K562 (cell line): Measurements from ENCODE around the gene RNF227. TPM values are rescaled to one million over a fixed set of nuclear protein-coding genes. Genes with fewer than 3 reads are reported as not detected.

ENCODE experiments used
- ATAC-seq: fragments of 200-7000 bp; cut with Tn5 transposase; 3 replicates; pipeline ENCODE4 v1.9.1; 2020; ENCODE audit warnings: moderate library complexity
- BruUV-seq: library from RNA; stranded (reverse); fragments of 400-500 nt; replicated peaks from 2 replicates; lab custom pipeline; 2021; lab: Mats Ljungman, UMichigan
- CTCF ChIA-PET: fragments of 300-600 bp; formaldehyde crosslinking; extraction: SDS; loops from one replicate; lab custom pipeline; 2021; ENCODE audit warnings: low intra/inter-chr PET ratio; lab: Yijun Ruan, JAX
- POLR2A ChIA-PET: fragments of 300-600, 350-650 bp; sonication (Branson Sonifier 250); formaldehyde crosslinking; extraction: SDS; loops from one replicate; lab custom pipeline; 2021; ENCODE audit warnings: antibody characterized with exemption, inconsistent platforms; lab: Yijun Ruan, JAX
- DNase-seq, 4 experiments: peaks; one replicate each; pipeline versions ENCODE4 v3.0.0 to v3.0.0-alpha.2; 2011 to 2018; ENCODE audit warnings: low spot score in 3 of 4, mixed read lengths in 3 of 4; ENCODE audit errors: extremely low read depth in 1 of 4
- FAIRE-seq: peaks from 2 replicates; lab custom pipeline; 2011; peaks lifted over from hg19 to GRCh38; lab: Jason Lieb, UNC
- H2AFZ ChIP-seq: 2 replicates; pipeline ENCODE4 v1.6.0; 2011; ENCODE audit warnings: low read depth, low read length, control low read depth, inconsistent platforms
- H3K27ac ChIP-seq: fragments of 200-600 bp; 3 replicates; pipeline ENCODE4 v1.8.0; 2011; ENCODE audit warnings: low read depth, mild to moderate bottlenecking, control low read depth, inconsistent platforms, low read length, moderate library complexity, mixed read lengths; ENCODE audit errors: extremely low read depth
- H3K27me3 ChIP-seq, 2 experiments: fragments of 300-600 bp in 1 of 2; 2 replicates in 1 of 2; 3 replicates in 1 of 2; pipeline versions ENCODE4 v1.6.0 to v1.8.0; 2011; ENCODE audit warnings: inconsistent platforms in 2 of 2, low read length in 2 of 2, mild to moderate bottlenecking in 1 of 2, mixed read lengths in 1 of 2, moderate library complexity in 1 of 2; ENCODE audit not compliant: control insufficient read depth in 2 of 2, insufficient read depth in 2 of 2
- H3K36me3 ChIP-seq: fragments of 300-600 bp; 3 replicates; pipeline ENCODE4 v1.8.0; 2011; ENCODE audit warnings: mild to moderate bottlenecking, low read length, inconsistent platforms; ENCODE audit not compliant: control insufficient read depth, insufficient read depth
- H3K4me1 ChIP-seq, 2 experiments: fragments of 200-600 bp in 1 of 2; replicated peaks in 1 of 2; 2 replicates in 1 of 2; 3 replicates in 1 of 2; pipeline versions ENCODE4 v1.5.1 to v1.8.0; 2011; ENCODE audit warnings: inconsistent platforms in 2 of 2, low read length in 2 of 2, mild to moderate bottlenecking in 1 of 2, mixed read lengths in 1 of 2, moderate library complexity in 1 of 2; ENCODE audit not compliant: control insufficient read depth in 2 of 2, insufficient read depth in 2 of 2
- H3K4me2 ChIP-seq: 2 replicates; pipeline ENCODE4 v1.6.1; 2011; ENCODE audit warnings: low read length, control low read depth, inconsistent platforms, mixed read lengths; ENCODE audit not compliant: insufficient read depth
- H3K4me3 ChIP-seq: fragments of 200-600 bp; sonication (generic), shearing (Covaris generic); 2 replicates; pipeline ENCODE4 v1.5.1; 2016; ENCODE audit warnings: control low read depth, inconsistent platforms
- H3K79me2 ChIP-seq: fragments of 200-600 bp; 3 replicates; pipeline ENCODE4 v1.8.0; 2011; ENCODE audit warnings: low read length, inconsistent platforms; ENCODE audit not compliant: control insufficient read depth, insufficient read depth
- H3K9ac ChIP-seq, 2 experiments: 2 replicates each; pipeline versions ENCODE4 v1.6.0 to v1.6.1; 2011; ENCODE audit warnings: low read depth in 2 of 2, low read length in 2 of 2, control low read depth in 1 of 2, inconsistent platforms in 1 of 2, mild to moderate bottlenecking in 1 of 2, mixed read lengths in 1 of 2; ENCODE audit not compliant: insufficient read depth in 1 of 2
- H3K9me1 ChIP-seq: one replicate; pipeline ENCODE4 v1.6.0; 2011; ENCODE audit warnings: inconsistent platforms, mild to moderate bottlenecking, low read length, moderate library complexity; ENCODE audit not compliant: control insufficient read depth, insufficient read depth
- H3K9me3 ChIP-seq: replicated peaks from 2 replicates; pipeline ENCODE4 v1.5.1; 2011; ENCODE audit warnings: low read depth, low read length, inconsistent platforms; ENCODE audit not compliant: control insufficient read depth, insufficient read depth
- H4K20me1 ChIP-seq: replicated peaks from 2 replicates; pipeline ENCODE4 v1.6.1; 2011; ENCODE audit warnings: low read length, inconsistent platforms, mixed read lengths; ENCODE audit not compliant: control insufficient read depth, insufficient read depth
- ARID3A ChIP-seq: IDR thresholded peaks from 2 replicates; pipeline ENCODE4 v1.6.1; 2012; ENCODE audit warnings: low read depth, low read length, improper control_type of control experiment, borderline replicate concordance
- BHLHE40 ChIP-seq: IDR thresholded peaks from 2 replicates; pipeline ENCODE4 v1.6.1; 2011; ENCODE audit warnings: low read length, improper control_type of control experiment
- CC2D1A ChIP-seq: fragments of 450-650 bp; IDR thresholded peaks from 2 replicates; pipeline ENCODE4 v1.6.1; 2017; ENCODE audit warnings: mild to moderate bottlenecking
- CTCF ChIP-seq, 3 experiments: IDR thresholded peaks in 2 of 3; conservative IDR thresholded peaks in 1 of 3; 2 replicates each; pipeline ENCODE4 v1.5.1; 2011 to 2012; ENCODE audit warnings: low read length in 3 of 3, mild to moderate bottlenecking in 3 of 3, control low read depth in 2 of 3, improper control_type of control experiment in 1 of 3, inconsistent platforms in 1 of 3, low read depth in 1 of 3, mixed read lengths in 1 of 3, moderate library complexity in 1 of 3; ENCODE audit not compliant: insufficient read depth in 2 of 3
- EGR1 ChIP-seq: fragments of 450-650 bp; conservative IDR thresholded peaks from 2 replicates; pipeline ENCODE4 v1.6.1; 2017; ENCODE audit warnings: mild to moderate bottlenecking
- KLF16 ChIP-seq: IDR thresholded peaks from 2 replicates; pipeline ENCODE4 v1.6.1; 2016; ENCODE audit warnings: antibody characterized with exemption
- LEF1 ChIP-seq: fragments of 450-650 bp; IDR thresholded peaks from 2 replicates; pipeline ENCODE4 v1.6.1; 2016; ENCODE audit warnings: mild to moderate bottlenecking
- NBN ChIP-seq: fragments of 450-650 bp; IDR thresholded peaks from 2 replicates; pipeline ENCODE4 v1.6.1; 2016; ENCODE audit warnings: low read depth, mild to moderate bottlenecking
- SMAD1 ChIP-seq: fragments of 150-350 bp; IDR thresholded peaks from 2 replicates; pipeline ENCODE4 v1.6.1; 2014; ENCODE audit warnings: low read length, low read depth; ENCODE audit not compliant: partially characterized antibody
- TEAD4 ChIP-seq, 2 experiments: sonication (generic) in 1 of 2; formaldehyde crosslinking in 1 of 2; IDR thresholded peaks; 2 replicates each; pipeline versions ENCODE4 v1.6.1 to v1.8.0; 2012 to 2022; ENCODE audit warnings: borderline replicate concordance in 1 of 2, inconsistent platforms in 1 of 2, low read length in 1 of 2, mild to moderate bottlenecking in 1 of 2, missing genetic modification reagents in 1 of 2
- ZBTB49 ChIP-seq: sonication (generic); formaldehyde crosslinking; IDR thresholded peaks from 2 replicates; pipeline ENCODE4 v1.8.0; 2022; ENCODE audit warnings: missing genetic modification reagents, mild to moderate bottlenecking, borderline replicate concordance
- ZNF146 ChIP-seq: IDR thresholded peaks from one replicate; pipeline ENCODE4 v1.6.1; 2018; ENCODE audit warnings: missing compliant biosample characterization; ENCODE audit not compliant: unreplicated experiment
- ZNF445 ChIP-seq: fragments of 250-450 bp; sonication (Bioruptor Pico); IDR thresholded peaks from 2 replicates; pipeline ENCODE4 v1.4.0; 2020; ENCODE audit warnings: low read depth, mild to moderate bottlenecking, moderate library complexity
- ZNF764 ChIP-seq: fragments of 250-450 bp; sonication (Bioruptor Pico); IDR thresholded peaks from 2 replicates; pipeline ENCODE4 v1.4.0; 2020; ENCODE audit warnings: low read depth, mild to moderate bottlenecking, moderate library complexity
- WGBS: fragments of 100-300 bp; shearing (Covaris generic); methylation state at CpG from one replicate; pipeline ENCODE4 v1.1.6; 2016; ENCODE audit warnings: low coverage, mixed read lengths; ENCODE audit not compliant: insufficient coverage; ENCODE audit errors: missing lambda C conversion rate; 5-methylcytosine and 5-hydroxymethylcytosine counted together
- in situ Hi-C: fragments of 300-500 bp; cut with MboI; formaldehyde crosslinking; loops from 4 replicates; pipeline ENCODE4 v1.15.0; 2018; ENCODE audit warnings: inconsistent platforms, mixed read lengths
- intact Hi-C: fragments of 100-400 bp; cut with micrococcal nuclease; formaldehyde crosslinking; loops from 2 replicates; pipeline ENCODE4 v1.14.2; 2022
- polyA plus RNA-seq, 8 experiments: library from polyadenylated mRNA; depleted of rRNA in 4 of 8; stranded (reverse) in 5 of 8; unstranded in 3 of 8; fragments of >200 nt; fragmentation: Nextera tagmentation in 2 of 8; fragmentation: Illumina TruSeq in 1 of 8; extraction: Ambion mirVana in 2 of 8; extraction: Trizol in 1 of 8; gene quantifications; 2 replicates each; pipeline versions ENCODE4 v1.2.1 to v1.2.3, GENCODE V29; 2011 to 2014; ENCODE audit warnings: inconsistent platforms in 1 of 8, missing spikeins in 1 of 8
- total RNA-seq, 7 experiments: library from RNA; depleted of rRNA in 6 of 7; stranded (reverse); fragments of >200 nt in 6 of 7; fragmentation: Illumina TruSeq in 2 of 7; extraction: Trizol in 2 of 7; gene quantifications; 2 replicates each; pipeline versions ENCODE4 v1.2.1 to v1.2.3, GENCODE V29; 2011 to 2021; ENCODE audit warnings: low replicate concordance in 1 of 7

RNF227 gene
- total and polyA plus RNA-seq, 9 of the 15 experiments (the other 6 are each of a cell fraction or from before 2014, with no cell fraction given): 1.1 to 6.7 (median 2.3) TPM

- Histone ChIP-seq H3K9me1 (no peaks in the 10 kb centered on the region), H3K4me3 (no peak overlapping the region), H3K27ac (no peak overlapping the region), H3K36me3 (peaks cover 27% of the 10 kb centered on the region; the same call in 2 of the 3 replicates), H3K27me3 (no peaks in the 10 kb centered on the region), H3K79me2 (peaks cover 8% of the 10 kb centered on the region; the same call in 1 of the 3 replicates), H2AFZ (no peak overlapping the region), H3K9ac (no peak overlapping the region), H3K4me1 (peaks cover 18 to 24% of the 10 kb centered on the region in 2 experiments; a peak in 4 of 5 replicates), H3K4me2 (no peak overlapping the region), H4K20me1 (no peaks in the 10 kb centered on the region), H3K9me3 (no peaks in the 10 kb centered on the region)
- DNase-seq (peak; percentile 48 to 84 (median 50)), ATAC-seq (peak; percentile 69), FAIRE-seq (peak; percentile 90)
- POLR2A ChIA-PET: interaction anchor here (0.5 to 1.4 kb wide), 6 partner anchors 13 to 144 kb away, joined by 3 to 8 read pairs (median 4); partner anchors contain the start of gene CHD3
- CTCF ChIA-PET: interaction anchor here (0.6 to 3.9 kb wide), 8 partner anchors 19 to 1084 kb away, joined by 3 to 52 read pairs (median 4); partner anchors contain the start of genes CNTROB and TRAPPC1
- no TSS peak for BruUV-seq
- 6% methylated on average over 2 of the region's 3 CpGs for WGBS
- in situ Hi-C loops: loop anchor here (5.0 kb wide), 1 partner anchor 144 kb away; no protein-coding TSS in a partner anchor
- intact Hi-C loops: loop anchor here (1.0 to 2.0 kb wide), 3 partner anchors 75 to 144 kb away; no protein-coding TSS in a partner anchor
- TF ChIP-seq CC2D1A: peak; percentile 38; the same call in 1 of the 2 replicates
- 0 out of 2 replicates have a peak, but pooled peaks have one; percentile 28 for TF ChIP-seq ARID3A
- TF ChIP-seq ZNF445 (CRISPR knock-in tag): no peak
- TF ChIP-seq BHLHE40: 0 out of 2 replicates have a peak, but pooled peaks have one; percentile 15
- TF ChIP-seq KLF16: 0 out of 2 replicates have a peak, but pooled peaks have one; percentile 20
- no peak for TF ChIP-seq SMAD1
- peak; percentile 37; the same call in 1 of the 2 replicates for TF ChIP-seq NBN
- 0 out of 2 replicates have a peak, but pooled peaks have one; percentile 38 for TF ChIP-seq LEF1
- peak; percentile 73 to 91 (median 74) for TF ChIP-seq CTCF (IDR thresholded peaks at IDR 0.05 in 2 of 3, conservative IDR thresholded peaks at IDR 0.05 in 1 of 3; ENCODE audit: insufficient read depth in 2 of 3, low read depth in 1 of 3, low read length in 3 of 3)
- TF ChIP-seq TEAD4 (IDR thresholded peaks at IDR 0.05; ENCODE audit: low read length): 0 out of 2 replicates have a peak, but pooled peaks have one; percentile 17
- TF ChIP-seq TEAD4 (CRISPR knock-in tag; IDR thresholded peaks at IDR 0.05; ENCODE audit: borderline replicate concordance): no peak
- TF ChIP-seq ZNF764 (CRISPR knock-in tag): no peak
- TF ChIP-seq ZNF146 (CRISPR knock-in tag): no peak
- TF ChIP-seq EGR1: 0 out of 2 replicates have a peak, but pooled peaks have one; percentile 19
- no peak for TF ChIP-seq ZBTB49 (CRISPR knock-in tag)
These were observed 3.1 kb downstream of the RNF227 start for GRCh38 chr17:7912927-7913524.
